ENCODE results near the gene THRSP. TPM values are rescaled to one million over a fixed set of nuclear protein-coding genes. Genes with fewer than 3 reads are reported as not detected.

The THRSP gene
- total RNA-seq, 2 experiments from 2014 or later = not detected

DNA sequence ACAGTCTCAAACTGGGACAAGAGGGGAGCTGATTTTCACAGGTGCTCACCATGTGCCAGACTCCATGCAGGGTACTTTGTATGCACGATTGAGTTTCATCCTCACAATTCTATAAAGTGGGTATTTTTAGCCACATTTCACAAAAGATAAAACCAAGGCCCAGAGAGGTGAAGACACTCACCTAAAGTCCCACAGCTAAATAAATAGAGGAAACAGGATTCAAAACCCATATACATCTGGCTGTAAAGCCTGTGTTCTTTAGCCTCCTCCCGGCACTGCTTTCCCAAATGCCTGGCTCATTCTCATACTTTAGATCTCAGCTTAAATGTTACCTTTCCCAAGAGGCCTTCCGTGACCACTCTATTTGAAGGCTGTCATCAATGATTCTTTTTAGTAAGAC is 27.3 kb upstream of the THRSP start:
- Histone ChIP-seq H3K4me1 (ENCODE audit: insufficient read depth, low read length) (peaks cover 6% of the 10 kb centered on the region), H3K36me3 (ENCODE audit: insufficient read depth, low read length) (no peaks in the 10 kb centered on the region), H3K4me3 (ENCODE audit: low read length) (no peak overlapping the region), H3K9me3 (ENCODE audit: control insufficient read depth in 1 of 2, insufficient read depth in 1 of 2, low read length in 2 of 2) (no peaks in the 10 kb centered on the region), H3K27ac (ENCODE audit: low read depth in 1 of 2, low read length in 2 of 2) (no peak overlapping the region), H3K27me3 (ENCODE audit: control insufficient read depth in 1 of 2, insufficient read depth in 2 of 2, low read length in 2 of 2) (no peaks in the 10 kb centered on the region)
- TF ChIP-seq, protein P1, sequence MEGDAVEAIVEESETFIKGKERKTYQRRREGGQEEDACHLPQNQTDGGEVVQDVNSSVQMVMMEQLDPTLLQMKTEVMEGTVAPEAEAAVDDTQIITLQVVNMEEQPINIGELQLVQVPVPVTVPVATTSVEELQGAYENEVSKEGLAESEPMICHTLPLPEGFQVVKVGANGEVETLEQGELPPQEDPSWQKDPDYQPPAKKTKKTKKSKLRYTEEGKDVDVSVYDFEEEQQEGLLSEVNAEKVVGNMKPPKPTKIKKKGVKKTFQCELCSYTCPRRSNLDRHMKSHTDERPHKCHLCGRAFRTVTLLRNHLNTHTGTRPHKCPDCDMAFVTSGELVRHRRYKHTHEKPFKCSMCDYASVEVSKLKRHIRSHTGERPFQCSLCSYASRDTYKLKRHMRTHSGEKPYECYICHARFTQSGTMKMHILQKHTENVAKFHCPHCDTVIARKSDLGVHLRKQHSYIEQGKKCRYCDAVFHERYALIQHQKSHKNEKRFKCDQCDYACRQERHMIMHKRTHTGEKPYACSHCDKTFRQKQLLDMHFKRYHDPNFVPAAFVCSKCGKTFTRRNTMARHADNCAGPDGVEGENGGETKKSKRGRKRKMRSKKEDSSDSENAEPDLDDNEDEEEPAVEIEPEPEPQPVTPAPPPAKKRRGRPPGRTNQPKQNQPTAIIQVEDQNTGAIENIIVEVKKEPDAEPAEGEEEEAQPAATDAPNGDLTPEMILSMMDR (IDR thresholded peaks at IDR 0.05) = no peak
- peaks cover 10% of the 10 kb centered on the region for H3K4me1 Mint-ChIP-seq (ENCODE audit: low read depth)
- H3K27me3 Mint-ChIP-seq = peaks cover 6% of the 10 kb centered on the region
- H3K9me3 Mint-ChIP-seq = no peaks in the 10 kb centered on the region
- ATAC-seq (ENCODE audit: poor library complexity) (no peak), DNase-seq (no peak)
- ChIA-PET CTCF (interaction anchor here (2.7 kb wide), 1 partner anchor 10 kb away, joined by 11 read pairs; no protein-coding TSS in a partner anchor), POLR2A (no interaction called here)
- no peak overlapping the region for H3K4me3 Mint-ChIP-seq
- no peaks in the 10 kb centered on the region for H3K36me3 Mint-ChIP-seq (ENCODE audit: low read depth)
- no peak overlapping the region for H3K27ac Mint-ChIP-seq
- intact Hi-C loops (cut with DNase I, micrococcal nuclease) = no loop called here

DNA sequence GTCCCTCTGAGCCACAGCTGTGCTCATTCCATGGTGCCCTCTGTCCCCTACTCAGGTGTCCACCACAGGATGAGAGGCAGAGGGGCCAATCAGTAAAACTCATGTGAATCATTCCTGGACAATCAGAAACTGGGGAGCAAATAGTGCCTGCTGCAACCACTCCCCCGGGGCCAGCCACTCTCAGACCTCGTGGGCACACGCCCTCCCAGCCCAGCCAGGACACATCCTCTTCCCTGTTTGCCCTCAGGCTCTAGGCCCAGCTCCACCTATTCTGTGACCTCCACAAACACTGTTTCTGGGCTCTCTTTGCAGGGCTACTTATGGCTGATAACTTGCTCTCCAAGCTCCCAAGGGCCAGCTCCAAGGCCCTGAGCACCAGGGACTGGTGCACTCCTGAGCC is 26.6 kb upstream of the THRSP start:
- Histone ChIP-seq H3K9me3 (ENCODE audit: control insufficient read depth in 1 of 2, insufficient read depth in 1 of 2, low read length in 2 of 2) (no peaks in the 10 kb centered on the region), H3K36me3 (ENCODE audit: insufficient read depth, low read length) (no peaks in the 10 kb centered on the region), H3K27ac (ENCODE audit: low read depth in 1 of 2, low read length in 2 of 2) (no peak overlapping the region), H3K27me3 (ENCODE audit: control insufficient read depth in 1 of 2, insufficient read depth in 2 of 2, low read length in 2 of 2) (no peaks in the 10 kb centered on the region), H3K4me1 (ENCODE audit: insufficient read depth, low read length) (peaks cover 6% of the 10 kb centered on the region), H3K4me3 (ENCODE audit: low read length) (no peak overlapping the region)
- DNase-seq = no peak
- Mint-ChIP-seq H3K9me3 (no peaks in the 10 kb centered on the region), H3K36me3 (ENCODE audit: low read depth) (no peaks in the 10 kb centered on the region), H3K4me3 (no peak overlapping the region), H3K27me3 (peaks cover 6% of the 10 kb centered on the region), H3K4me1 (ENCODE audit: low read depth) (peaks cover 13% of the 10 kb centered on the region), H3K27ac (no peak overlapping the region)
- ATAC-seq (ENCODE audit: poor library complexity) = no peak
- POLR2A ChIA-PET = no interaction called here
- TF ChIP-seq, protein P1 (IDR thresholded peaks at IDR 0.05) = no peak
- CTCF ChIA-PET = interaction anchor here (2.7 kb wide), 1 partner anchor 9 kb away, joined by 11 read pairs; no protein-coding TSS in a partner anchor
- intact Hi-C loops (cut with DNase I, micrococcal nuclease) = no loop called here

DNA sequence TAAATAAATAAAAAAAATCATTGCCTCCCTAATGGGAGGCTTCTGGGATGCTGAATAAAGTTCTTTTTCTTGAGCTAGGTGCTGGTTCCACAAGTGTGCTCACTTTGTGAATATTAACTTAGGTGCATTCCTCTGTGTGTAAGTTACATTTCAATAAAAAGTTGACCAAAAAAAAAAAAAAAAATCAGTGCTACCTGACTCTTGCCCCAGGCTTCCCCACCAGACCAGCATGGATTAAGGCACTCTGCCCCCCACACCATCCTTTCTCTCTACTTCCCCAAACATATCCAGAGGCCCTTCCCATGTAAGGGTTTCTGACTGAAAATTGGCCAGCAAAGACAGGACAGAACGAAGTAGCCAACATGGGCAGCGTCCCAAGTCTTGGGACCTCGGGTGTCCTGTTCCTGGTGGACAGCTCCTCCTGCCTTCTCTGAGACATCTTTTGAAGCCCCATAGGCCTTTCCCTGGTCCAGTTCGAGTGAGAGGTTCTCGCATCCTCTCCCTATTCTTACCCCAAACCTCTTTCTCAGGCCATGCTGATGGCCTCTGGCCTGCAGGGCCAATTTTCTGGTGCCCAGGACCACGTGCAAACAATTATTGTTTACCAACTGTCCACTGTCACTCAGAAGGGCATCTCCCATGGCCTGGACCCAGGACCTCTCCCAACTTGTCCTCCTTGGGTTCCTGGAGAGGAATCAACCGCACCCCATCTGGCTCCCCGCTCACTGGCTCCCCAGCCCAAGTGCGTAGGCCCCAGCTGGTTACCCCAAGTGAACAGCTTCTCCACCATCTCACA is 25.6 kb upstream of the THRSP start:
- H3K36me3 Mint-ChIP-seq (ENCODE audit: low read depth) = no peaks in the 10 kb centered on the region

More for the DNA sequence above, 25.6 kb upstream of the THRSP start:
- Mint-ChIP-seq H3K27ac (no peak overlapping the region), H3K27me3 (peaks cover 6% of the 10 kb centered on the region), H3K4me3 (no peak overlapping the region), H3K9me3 (no peaks in the 10 kb centered on the region), H3K4me1 (ENCODE audit: low read depth) (peaks cover 13% of the 10 kb centered on the region)
- no peak overlapping the region for H3K4me3 ChIP-seq (ENCODE audit: low read length)
- peaks cover 6% of the 10 kb centered on the region for H3K4me1 ChIP-seq (ENCODE audit: insufficient read depth, low read length)
- intact Hi-C loops (cut with DNase I, micrococcal nuclease) = no loop called here
- DNase-seq (no peak), ATAC-seq (ENCODE audit: poor library complexity) (no peak)
- TF ChIP-seq, protein P1 (IDR thresholded peaks at IDR 0.05) = no peak
- H3K27ac ChIP-seq (ENCODE audit: low read depth in 1 of 2, low read length in 2 of 2) = no peak overlapping the region
- CTCF ChIA-PET = interaction anchor here (2.7 kb wide), 1 partner anchor 8 kb away, joined by 11 read pairs; no protein-coding TSS in a partner anchor
- H3K27me3 ChIP-seq (ENCODE audit: control insufficient read depth in 1 of 2, insufficient read depth in 2 of 2, low read length in 2 of 2) = no peaks in the 10 kb centered on the region
- no peaks in the 10 kb centered on the region for H3K9me3 ChIP-seq (ENCODE audit: control insufficient read depth in 1 of 2, insufficient read depth in 1 of 2, low read length in 2 of 2)
- H3K36me3 ChIP-seq (ENCODE audit: insufficient read depth, low read length) = no peaks in the 10 kb centered on the region
- POLR2A ChIA-PET = no interaction called here

Measured in CD4-positive, alpha-beta T cell (primary cell).